Left renal pelvis (tissue), 4 donors: ENCODE measurements around the gene MYOG. TPM values are rescaled to one million over a fixed set of nuclear protein-coding genes. Genes with fewer than 3 reads are reported as not detected.

Experiments used
- DNase-seq, 4 donors: peaks; one replicate each; pipeline ENCODE4 v3.0.0-alpha.2; 2013; ENCODE audit warnings: low read depth in 4 of 4, low spot score in 3 of 4
- polyA plus RNA-seq, 4 donors: library from polyadenylated mRNA; unstranded; fragments of 120-200 nt; gene quantifications; one replicate each; pipeline ENCODE4 v1.2.1, GENCODE V29; 2013; ENCODE audit not compliant: insufficient read length in 4 of 4

Gene MYOG
- under 1 TPM; 0.10 to 0.23 (median 0.15) TPM for polyA plus RNA-seq

GRCh38 chr1:203085528-203086406, at the start of gene MYOG:
MYOG (minus strand) TSS chr1:203086012; CDS start chr1:203085961, 51 bp downstream.
- DNase-seq: no peak

GRCh38 chr1:203133970-203134725, 48.3 kb upstream of the MYOG start:
- no peak for DNase-seq

- DNase-seq: no peak
These were observed 45.9 kb upstream of the MYOG start for GRCh38 chr1:203131548-203132200.

GRCh38 chr1:203130358-203130985, 44.7 kb upstream of the MYOG start:
- no peak for DNase-seq

- no peak for DNase-seq
These were observed 43.9 kb upstream of the MYOG start for GRCh38 chr1:203129501-203130231.

- no peak for DNase-seq
These were observed 43.1 kb upstream of the MYOG start for GRCh38 chr1:203128716-203129500.

- no peak for DNase-seq
These were observed 42.6 kb upstream of the MYOG start for GRCh38 chr1:203128431-203128715.

- no peak for DNase-seq
These were observed 42.0 kb upstream of the MYOG start, which contains the start of gene ADORA1 for GRCh38 chr1:203127666-203128430. ADORA1 (plus strand) TSS chr1:203127726; CDS start chr1:203128842, 1,116 bp downstream.

GRCh38 chr1:203126866-203127665, 41.3 kb upstream of the MYOG start:
- no peak for DNase-seq

- DNase-seq: no peak
These were observed 40.5 kb upstream of the MYOG start for GRCh38 chr1:203126151-203126865.

GRCh38 chr1:203124546-203125317, 38.9 kb upstream of the MYOG start:
- no peak for DNase-seq

- DNase-seq: no peak
These were observed 38.2 kb upstream of the MYOG start for GRCh38 chr1:203124011-203124410.

- DNase-seq: no peak
These were observed 36.3 kb upstream of the MYOG start for GRCh38 chr1:203122159-203122558.

GRCh38 chr1:203121186-203122015, 35.6 kb upstream of the MYOG start:
- DNase-seq: no peak

- DNase-seq: no peak
These were observed 34.7 kb upstream of the MYOG start for GRCh38 chr1:203120325-203121153.
